SH-SY5Y (cell line): ENCODE measurements around the gene RABGGTA.

Experiments
- GATA2 ChIP-seq: IDR thresholded peaks from 2 replicates; pipeline ENCODE4 v1.6.1; 2011; ENCODE audit warnings: mild to moderate bottlenecking, low read depth, low read length
- GATA3 ChIP-seq: IDR thresholded peaks from 2 replicates; pipeline ENCODE4 v1.6.1; 2011; ENCODE audit warnings: low read depth, mild to moderate bottlenecking, low read length, moderate library complexity

The RABGGTA gene

DNA sequence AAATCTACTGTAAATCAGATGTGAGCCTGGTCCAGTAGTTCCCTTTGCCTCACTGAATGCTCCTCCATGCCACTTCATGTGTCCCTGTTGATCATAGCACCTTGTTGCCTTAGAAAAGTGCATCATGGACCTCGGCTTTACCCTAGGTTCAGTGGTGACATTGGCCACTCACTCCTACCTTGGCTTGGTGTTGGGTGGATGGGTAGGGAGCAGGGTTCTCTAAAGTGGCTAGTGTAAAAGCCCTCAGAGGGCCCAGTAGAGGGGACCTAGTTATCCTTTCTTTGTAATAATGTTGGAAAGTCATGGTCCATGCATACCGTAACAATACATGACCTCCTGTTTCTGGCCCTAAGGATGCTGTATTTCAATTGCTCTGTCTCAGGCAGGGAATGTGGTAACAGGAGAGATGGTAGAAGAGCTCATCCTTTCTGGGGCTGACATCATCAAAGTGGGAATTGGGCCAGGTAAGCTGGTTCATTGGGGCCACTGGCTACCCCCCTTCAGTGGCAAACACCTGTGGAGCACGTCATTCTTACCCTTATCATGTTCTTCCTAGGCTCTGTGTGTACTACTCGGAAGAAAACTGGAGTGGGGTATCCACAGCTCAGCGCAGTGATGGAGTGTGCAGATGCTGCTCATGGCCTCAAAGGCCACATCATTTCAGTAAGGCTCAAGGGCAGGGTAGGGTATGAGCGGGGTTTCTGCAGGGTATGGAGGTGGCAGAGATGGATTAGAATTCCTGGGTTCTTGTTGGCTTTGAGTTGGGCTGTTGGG, 34.5 kb downstream of the RABGGTA start:
- TF ChIP-seq GATA2 (no peak), GATA3 (no peak)

DNA sequence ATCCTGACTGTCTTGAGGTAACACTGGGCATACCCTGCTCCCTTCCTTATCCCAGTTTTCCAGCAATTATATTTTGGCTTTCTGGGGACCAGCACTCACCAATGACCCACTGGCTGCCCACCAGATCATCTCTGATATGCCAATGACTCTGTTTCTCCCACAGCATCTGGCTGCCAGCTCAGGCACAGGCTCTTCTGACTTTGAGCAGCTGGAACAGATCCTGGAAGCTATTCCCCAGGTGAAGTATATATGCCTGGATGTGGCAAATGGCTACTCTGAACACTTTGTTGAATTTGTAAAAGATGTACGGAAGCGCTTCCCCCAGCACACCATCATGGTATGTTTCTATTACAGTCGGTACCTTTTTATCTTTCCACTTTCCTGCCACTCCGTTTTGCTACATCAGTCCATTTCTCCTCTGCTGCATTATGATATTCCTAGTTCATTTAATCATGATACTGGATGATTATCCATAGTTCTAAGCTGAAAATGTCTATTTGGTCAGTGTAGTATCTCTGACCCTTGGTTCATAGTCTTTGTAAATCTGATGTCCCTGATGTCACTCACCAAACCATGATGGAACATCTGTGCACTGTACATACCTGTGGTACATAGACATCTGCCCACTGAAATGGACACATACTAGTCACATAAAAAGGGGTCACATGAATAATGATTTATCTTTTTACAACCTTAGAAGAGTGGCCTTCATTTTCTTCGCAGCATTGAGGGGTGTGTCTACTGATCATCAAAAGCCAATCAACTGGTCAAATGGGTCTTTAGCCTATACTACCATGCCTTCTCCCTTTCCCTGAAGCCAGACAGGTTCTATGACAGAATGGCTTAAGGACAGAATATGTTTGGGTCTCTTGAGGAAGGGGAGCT, 35.4 kb downstream of the RABGGTA start:
- TF ChIP-seq GATA3, result no peak
- TF ChIP-seq GATA2, result no peak

DNA sequence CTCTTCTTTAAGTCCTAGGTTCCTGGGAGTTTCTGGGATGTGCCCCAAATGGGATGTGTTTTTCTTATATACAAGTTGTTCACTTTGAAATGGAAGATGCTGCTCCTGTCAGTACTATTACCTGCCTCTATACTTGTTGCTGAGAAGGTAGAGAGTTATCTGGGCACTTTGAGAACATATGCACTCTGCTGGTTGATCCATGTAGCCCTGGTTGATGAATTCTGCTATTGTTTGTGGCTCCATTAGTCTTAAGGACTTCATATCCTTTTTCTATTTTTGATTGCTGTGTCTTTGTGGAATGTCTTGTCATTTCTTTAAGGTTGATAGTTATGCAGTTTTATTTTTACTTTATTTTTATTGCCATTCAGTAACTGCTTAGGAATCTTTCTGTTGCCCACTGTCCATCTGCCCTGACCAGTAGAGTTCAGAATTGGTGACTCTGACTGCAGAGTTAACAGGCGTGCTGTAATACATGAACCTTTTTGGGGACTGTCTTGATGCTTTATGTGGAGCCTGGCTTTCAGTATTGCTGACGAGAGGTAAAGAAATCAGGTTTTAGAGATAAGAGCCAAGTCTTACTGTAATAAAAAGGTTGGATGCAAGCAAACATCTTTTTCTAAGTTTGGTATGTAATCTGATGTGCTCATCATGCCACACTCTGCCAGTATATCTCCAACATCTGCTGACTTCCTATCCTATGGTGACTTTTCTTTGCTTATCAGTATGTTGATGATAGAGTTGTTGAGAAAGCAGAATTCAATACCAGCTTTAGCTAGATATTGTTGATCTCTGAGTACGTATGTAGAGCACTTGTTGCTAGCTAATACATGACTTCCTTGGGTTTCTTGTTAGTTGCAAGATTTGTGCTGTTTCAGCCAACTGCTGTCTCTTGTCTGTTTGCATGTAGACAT, 37.0 kb downstream of the RABGGTA start:
- TF ChIP-seq GATA3 (no peak), GATA2 (no peak)

DNA sequence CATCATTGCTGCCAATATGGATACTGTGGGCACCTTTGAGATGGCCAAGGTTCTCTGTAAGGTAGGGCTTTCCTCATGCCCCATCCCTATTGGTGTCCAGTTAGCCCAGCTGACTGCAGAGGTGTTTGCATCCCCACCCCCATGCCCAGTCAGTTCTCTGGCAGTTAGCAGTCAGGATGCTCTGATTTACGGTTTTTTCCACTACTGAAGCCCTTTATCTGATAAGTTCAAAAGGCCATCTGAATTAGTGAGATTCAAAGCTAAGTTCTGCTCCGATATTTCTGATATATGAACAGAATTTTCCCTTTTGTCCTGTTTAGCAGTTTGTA, 37.9 kb downstream of the RABGGTA start:
- TF ChIP-seq GATA3, result no peak
- TF ChIP-seq GATA2, result no peak

DNA sequence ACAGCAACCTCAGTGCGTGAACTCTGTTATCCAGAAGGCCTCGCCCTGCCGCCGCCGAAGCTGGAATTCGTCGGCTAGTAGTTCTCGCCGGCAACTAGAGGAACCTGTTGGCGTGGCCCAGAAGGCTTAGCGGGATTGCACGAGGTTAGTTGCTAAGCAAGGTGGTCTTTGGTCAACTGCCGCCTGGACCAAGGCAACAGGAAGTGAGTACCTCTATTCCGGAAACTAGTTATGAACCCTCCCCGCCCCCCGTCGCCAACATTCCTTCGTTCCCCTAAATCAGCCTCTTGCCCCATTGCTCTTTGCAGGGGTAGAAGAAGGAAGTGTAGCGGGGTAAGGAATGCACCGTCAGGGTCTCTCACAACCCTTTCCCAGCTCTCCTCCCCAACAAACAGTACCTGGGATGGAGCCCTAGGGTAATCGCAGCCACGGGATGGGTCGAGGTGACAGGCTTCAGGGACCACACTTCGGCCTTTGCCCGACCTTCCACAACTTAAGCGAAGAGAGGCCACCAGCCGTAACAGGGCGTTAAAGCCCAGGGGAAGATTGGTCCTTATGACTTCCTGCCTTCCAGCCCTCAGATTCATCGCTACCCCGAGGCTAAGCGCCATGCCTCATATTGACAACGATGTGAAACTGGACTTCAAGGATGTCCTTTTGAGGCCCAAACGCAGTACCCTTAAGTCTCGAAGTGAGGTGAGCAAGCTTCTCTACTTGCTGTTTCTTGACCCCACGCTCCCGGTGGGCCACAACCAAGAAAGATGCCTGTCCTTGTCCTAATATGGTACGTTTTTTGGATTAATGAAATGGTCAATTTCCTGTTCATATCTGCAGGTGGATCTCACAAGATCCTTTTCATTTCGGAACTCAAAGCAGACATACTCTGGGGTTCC, 38.5 kb downstream of the RABGGTA start, which contains the start of gene GMPR2:
GMPR2 (plus strand) TSS at position 285 of the 893 bp plus-strand sequence; CDS start at position 610, 325 bp downstream.
- TF ChIP-seq GATA3 (no peak), GATA2 (no peak)

DNA sequence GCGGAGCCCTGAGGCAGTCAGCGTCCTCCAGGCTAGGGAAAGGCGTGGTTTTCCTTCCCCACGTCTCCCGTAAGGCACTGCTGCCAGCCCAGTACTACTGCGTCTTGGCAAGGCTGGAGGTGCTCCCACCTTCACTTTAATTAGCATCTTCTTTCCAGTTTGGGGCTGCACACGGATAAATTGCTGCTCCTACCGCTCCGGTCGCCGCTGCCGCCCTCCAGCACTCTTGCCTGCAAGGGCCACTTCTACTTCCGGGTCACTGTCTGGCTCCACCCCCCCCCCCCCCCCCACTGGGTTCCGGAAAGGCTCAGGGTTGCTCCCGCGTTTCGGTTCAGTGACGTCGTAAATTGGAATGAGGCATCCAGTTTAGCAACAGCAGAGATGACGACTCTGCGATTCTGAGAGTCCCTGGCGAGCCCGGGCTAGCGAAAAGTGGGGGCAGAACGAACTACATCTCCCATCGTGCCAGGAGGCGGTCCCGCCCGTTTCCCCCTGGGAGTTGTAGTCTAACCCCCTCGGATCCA, 39.2 kb downstream of the RABGGTA start, which contains the start of gene NEDD8:
NEDD8 (minus strand) TSS at position 247 of the 524 bp plus-strand sequence; CDS start at position 147, 100 bp downstream.
- TF ChIP-seq GATA3 (no peak), GATA2 (no peak)

DNA sequence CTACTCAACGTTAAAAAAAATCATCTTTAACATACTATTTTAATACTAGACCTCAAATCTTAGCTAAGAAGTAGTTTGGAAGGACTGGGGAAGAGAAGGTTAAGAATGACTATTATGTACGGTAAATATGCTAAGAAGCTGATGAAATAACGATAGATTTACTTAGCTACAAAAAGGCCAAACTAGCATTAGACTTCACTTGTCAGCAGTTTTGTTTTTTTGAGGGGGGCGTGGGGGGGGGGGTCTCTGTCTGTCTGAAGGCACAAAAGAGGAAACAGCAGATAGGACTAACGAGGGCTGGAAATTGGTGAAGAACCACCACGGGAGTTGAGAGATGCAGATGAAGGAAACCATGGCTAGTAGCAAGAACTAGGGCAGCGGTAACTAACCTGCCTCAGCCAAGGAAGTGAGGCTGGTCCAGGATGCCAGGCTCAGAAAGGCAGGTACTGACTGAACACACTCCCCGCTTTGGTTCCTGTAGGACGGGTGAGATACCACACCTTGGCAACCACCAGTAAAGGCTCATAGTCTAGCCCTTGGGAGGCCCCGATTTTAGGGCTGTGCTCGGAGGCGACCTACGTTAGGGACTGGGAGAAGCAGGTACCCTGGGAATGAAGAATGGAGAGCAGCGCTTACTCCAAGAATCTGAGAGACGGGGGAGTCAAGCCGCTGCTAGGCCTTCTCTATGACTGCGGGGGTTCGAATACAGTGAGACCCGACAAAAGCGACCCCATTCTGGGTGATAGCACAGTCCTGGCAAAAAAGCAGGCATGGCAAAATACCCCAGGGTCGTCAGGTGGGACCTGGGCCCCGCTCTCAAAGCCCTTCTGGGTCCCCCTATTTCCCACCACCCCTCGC, 39.9 kb downstream of the RABGGTA start:
- no peak for TF ChIP-seq GATA3
- no peak for TF ChIP-seq GATA2

DNA sequence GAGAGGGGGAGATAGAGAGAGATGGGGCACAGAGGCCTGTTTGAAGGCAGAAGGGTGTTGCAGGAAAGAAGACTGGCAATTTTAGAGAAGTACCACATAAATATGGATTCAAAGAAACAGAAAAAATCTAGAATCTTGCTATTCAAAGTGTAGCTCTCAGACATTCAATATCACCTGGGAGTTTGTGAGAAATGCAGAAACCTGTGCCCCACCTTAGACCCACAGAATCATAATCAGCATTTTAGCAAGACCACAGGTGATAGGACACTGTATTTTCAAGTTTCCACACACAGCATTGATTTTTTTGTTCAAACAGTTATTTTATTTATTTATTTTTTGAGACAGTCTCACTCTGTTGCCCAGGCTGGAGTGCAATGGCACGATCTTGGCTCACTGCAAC, 42.5 kb downstream of the RABGGTA start:
- TF ChIP-seq GATA3 (no peak), GATA2 (no peak)

DNA sequence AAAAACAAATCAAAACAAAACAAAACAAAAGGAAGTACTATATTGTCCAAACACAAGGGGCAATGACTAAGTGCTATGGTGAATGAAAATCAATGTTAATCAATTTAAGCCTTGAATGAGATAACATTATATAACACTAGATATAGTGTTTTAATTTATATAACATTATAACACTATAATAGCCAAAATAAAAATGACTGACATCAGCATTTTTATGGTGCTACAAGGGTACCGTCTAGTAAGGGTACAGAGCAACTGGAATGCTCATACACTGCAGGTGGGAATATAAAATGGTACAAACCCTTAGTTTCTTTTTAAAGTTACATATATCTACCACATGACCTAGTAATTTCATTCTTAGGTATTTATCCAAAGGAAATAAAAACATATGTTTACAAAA, 44.9 kb downstream of the RABGGTA start:
- TF ChIP-seq GATA2, result no peak

DNA sequence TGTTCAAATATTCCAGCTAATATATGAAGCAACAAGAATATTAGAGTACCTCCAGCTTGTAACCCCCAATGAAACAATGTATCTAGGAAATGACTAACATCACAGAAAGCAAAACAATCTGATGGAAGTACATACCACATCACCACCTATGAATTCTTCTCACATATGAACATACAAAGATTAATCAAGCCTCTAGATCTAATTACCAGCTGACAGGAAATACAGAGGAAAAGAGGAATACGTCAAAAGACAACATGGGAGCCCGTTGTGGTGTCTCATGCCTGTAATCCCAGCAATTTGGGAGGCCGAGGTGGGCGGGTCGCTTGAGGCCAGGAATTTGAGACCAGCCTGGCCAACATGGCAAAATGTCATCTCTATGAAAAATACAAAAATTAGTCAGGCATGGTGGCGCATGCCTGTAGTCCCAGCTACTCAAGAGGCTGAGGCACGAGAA, 46.8 kb downstream of the RABGGTA start:
- TF ChIP-seq GATA3, result no peak
- TF ChIP-seq GATA2, result no peak

DNA sequence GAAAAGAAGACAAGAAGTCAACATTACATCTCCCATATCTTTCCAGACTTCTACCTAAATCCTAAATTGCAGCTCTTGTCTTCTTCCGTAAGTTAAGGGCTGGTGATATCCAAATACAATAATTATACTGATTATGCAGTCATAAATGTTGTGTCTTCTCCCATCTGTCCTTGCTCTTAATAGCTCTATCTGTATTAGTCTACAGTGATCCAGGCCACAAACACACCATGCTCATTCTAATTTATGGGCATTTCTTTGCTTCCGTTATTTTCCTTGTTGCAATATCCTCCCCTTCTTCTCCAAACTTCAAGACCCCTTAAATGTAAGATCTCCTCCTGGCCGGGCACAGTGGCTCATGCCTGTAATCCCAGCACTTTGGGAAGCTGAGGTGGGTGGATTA, 51.9 kb downstream of the RABGGTA start:
- no peak for TF ChIP-seq GATA3
- no peak for TF ChIP-seq GATA2

DNA sequence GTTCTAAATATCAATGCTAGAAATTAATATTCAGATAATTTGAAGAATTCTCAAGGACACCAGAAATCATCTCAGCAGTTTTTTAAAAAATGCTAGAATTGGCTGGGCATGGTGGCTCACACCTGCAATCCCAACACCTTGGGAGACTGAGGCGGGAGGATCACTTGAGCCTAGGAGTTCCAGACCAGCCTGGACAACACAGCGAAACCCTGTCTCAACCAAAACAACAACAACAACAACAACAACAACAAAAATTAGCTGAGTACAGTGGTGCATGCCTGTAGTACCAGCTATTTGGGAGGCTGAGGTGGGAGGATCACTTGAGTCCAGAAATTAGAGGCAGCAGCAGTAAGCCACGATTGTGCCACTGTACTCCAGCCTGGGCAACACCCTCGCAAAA, 52.3 kb downstream of the RABGGTA start:
- TF ChIP-seq GATA3 (no peak), GATA2 (no peak)
